Caco-2 (cell line): ENCODE measurements around the gene TSPAN18. TPM values are rescaled to one million over a fixed set of nuclear protein-coding genes. Genes with fewer than 3 reads are reported as not detected.

Experiments used
- BruUV-seq: library from RNA; stranded (reverse); fragments of 400-500 nt; replicated peaks from 2 replicates; lab custom pipeline; 2021; lab: Mats Ljungman, UMichigan
- CTCF ChIA-PET: fragments of 300-600 bp; sonication (Branson Sonifier 250); formaldehyde crosslinking; loops from one replicate; lab custom pipeline; 2022; ENCODE audit warnings: antibody characterized with exemption; lab: Charles Lee
- POLR2A ChIA-PET: fragments of 300-600 bp; sonication (Branson Sonifier 250); formaldehyde crosslinking; loops from one replicate; lab custom pipeline; 2022; ENCODE audit warnings: antibody characterized with exemption; lab: Charles Lee
- DNase-seq, 2 experiments: peaks; one replicate each; pipeline versions ENCODE4 v3.0.0 to v3.0.0-alpha.2; 2020 to 2022
- H3K27me3 ChIP-seq: replicated peaks from 2 replicates; pipeline ENCODE4 v1.6.0; 2011; ENCODE audit warnings: low read length; ENCODE audit not compliant: control insufficient read depth, insufficient read depth
- H3K36me3 ChIP-seq: 2 replicates; pipeline ENCODE4 v1.5.1; 2011; ENCODE audit warnings: low read length; ENCODE audit not compliant: control insufficient read depth, insufficient read depth
- H3K4me1 ChIP-seq: fragments of 250-450 bp; sonication (Bioruptor Pico); 2 replicates; pipeline ENCODE4 v1.5.1; 2020; ENCODE audit warnings: mild to moderate bottlenecking
- H3K4me3 ChIP-seq: 2 replicates; pipeline ENCODE4 v1.5.1; 2011; ENCODE audit warnings: low read depth, mild to moderate bottlenecking, control low read depth, low read length
- H3K9me3 ChIP-seq: fragments of 250-450 bp; sonication (Bioruptor Pico); 2 replicates; pipeline ENCODE4 v1.5.1; 2020; ENCODE audit warnings: mild to moderate bottlenecking, moderate library complexity
- H3K27ac Mint-ChIP-seq: one replicate; pipeline ENCODE4 v1.8.0; 2022; ENCODE audit warnings: mixed read lengths; ENCODE audit not compliant: unreplicated experiment
- H3K27me3 Mint-ChIP-seq: one replicate; pipeline ENCODE4 v1.8.0; 2022; ENCODE audit warnings: mixed read lengths; ENCODE audit not compliant: insufficient read depth, unreplicated experiment
- H3K36me3 Mint-ChIP-seq: one replicate; pipeline ENCODE4 v1.8.0; 2022; ENCODE audit warnings: mild to moderate bottlenecking, mixed read lengths; ENCODE audit not compliant: insufficient read depth, unreplicated experiment
- H3K4me1 Mint-ChIP-seq: one replicate; pipeline ENCODE4 v1.8.0; 2022; ENCODE audit warnings: low read depth, mixed read lengths; ENCODE audit not compliant: unreplicated experiment
- H3K4me3 Mint-ChIP-seq: one replicate; pipeline ENCODE4 v1.8.0; 2022; ENCODE audit warnings: mild to moderate bottlenecking, moderate library complexity, mixed read lengths; ENCODE audit not compliant: unreplicated experiment
- H3K9me3 Mint-ChIP-seq: one replicate; pipeline ENCODE4 v1.8.0; 2022; ENCODE audit warnings: mixed read lengths; ENCODE audit not compliant: unreplicated experiment
- intact Hi-C: fragments of 100-400 bp; cut with micrococcal nuclease; formaldehyde crosslinking; loops from one replicate; pipeline ENCODE4 v1.10.0; 2022; ENCODE audit not compliant: unreplicated experiment
- total RNA-seq: library from RNA; stranded (reverse); gene quantifications from 2 replicates; pipeline ENCODE4 v1.2.3, GENCODE V29; 2022
- TF ChIP-seq, protein P1 (sequence below), 2 experiments: fragments of 200-600 bp in 1 of 2; IDR thresholded peaks; 1 replicate in 1 of 2; 2 replicates in 1 of 2; pipeline versions ENCODE4 v1.5.1 to v1.8.0; 2011 to 2022; ENCODE audit warnings: antibody characterized with exemption in 1 of 2, control low read depth in 1 of 2, inconsistent platforms in 1 of 2, low read depth in 1 of 2, low read length in 1 of 2, mild to moderate bottlenecking in 1 of 2, moderate library complexity in 1 of 2; ENCODE audit not compliant: insufficient read depth in 1 of 2, severe bottlenecking in 1 of 2, unreplicated experiment in 1 of 2

Gene TSPAN18
- total RNA-seq, 1 experiment from 2014 or later, result 7.4 TPM

DNA sequence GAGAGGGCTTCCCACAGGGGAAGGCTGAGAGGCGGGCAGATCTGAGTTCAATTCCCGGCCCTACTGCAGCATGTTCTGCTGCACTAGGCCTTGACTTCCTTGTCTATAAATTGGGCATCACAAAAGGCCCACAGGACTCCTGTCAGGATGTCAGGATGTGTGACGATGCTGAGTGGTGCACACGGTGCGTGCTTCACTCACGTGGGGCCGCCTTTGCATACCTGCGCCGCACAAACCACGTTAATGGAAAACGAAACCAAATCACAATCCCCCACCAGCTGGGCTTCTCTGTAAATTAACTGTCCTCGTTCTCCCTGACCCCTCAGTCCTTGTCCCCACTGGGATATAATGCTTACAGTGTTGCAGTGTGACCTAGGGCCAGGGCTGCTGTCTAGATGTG is 32.3 kb upstream of the TSPAN18 start:
- H3K9me3 Mint-ChIP-seq, result no peaks in the 10 kb centered on the region
- peaks cover 2% of the 10 kb centered on the region for H3K27me3 Mint-ChIP-seq
- ChIA-PET CTCF (no interaction called here), POLR2A (no interaction called here)
- H3K4me3 ChIP-seq, result no peak overlapping the region
- H3K9me3 ChIP-seq, result no peaks in the 10 kb centered on the region
- H3K4me3 Mint-ChIP-seq, result no peak overlapping the region
- no peaks in the 10 kb centered on the region for H3K27me3 ChIP-seq
- no peaks in the 10 kb centered on the region for H3K36me3 ChIP-seq
- DNase-seq, result no peak
- no peaks in the 10 kb centered on the region for H3K4me1 Mint-ChIP-seq
- no peaks in the 10 kb centered on the region for H3K36me3 Mint-ChIP-seq
- no TSS peak for BruUV-seq
- intact Hi-C loops, result no loop called here
- TF ChIP-seq, protein P1, sequence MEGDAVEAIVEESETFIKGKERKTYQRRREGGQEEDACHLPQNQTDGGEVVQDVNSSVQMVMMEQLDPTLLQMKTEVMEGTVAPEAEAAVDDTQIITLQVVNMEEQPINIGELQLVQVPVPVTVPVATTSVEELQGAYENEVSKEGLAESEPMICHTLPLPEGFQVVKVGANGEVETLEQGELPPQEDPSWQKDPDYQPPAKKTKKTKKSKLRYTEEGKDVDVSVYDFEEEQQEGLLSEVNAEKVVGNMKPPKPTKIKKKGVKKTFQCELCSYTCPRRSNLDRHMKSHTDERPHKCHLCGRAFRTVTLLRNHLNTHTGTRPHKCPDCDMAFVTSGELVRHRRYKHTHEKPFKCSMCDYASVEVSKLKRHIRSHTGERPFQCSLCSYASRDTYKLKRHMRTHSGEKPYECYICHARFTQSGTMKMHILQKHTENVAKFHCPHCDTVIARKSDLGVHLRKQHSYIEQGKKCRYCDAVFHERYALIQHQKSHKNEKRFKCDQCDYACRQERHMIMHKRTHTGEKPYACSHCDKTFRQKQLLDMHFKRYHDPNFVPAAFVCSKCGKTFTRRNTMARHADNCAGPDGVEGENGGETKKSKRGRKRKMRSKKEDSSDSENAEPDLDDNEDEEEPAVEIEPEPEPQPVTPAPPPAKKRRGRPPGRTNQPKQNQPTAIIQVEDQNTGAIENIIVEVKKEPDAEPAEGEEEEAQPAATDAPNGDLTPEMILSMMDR (IDR thresholded peaks at IDR 0.05; ENCODE audit: insufficient read depth in 1 of 2, low read depth in 1 of 2, low read length in 1 of 2, severe bottlenecking in 1 of 2, unreplicated experiment in 1 of 2), result no peak
- H3K27ac Mint-ChIP-seq, result no peak overlapping the region
- no peaks in the 10 kb centered on the region for H3K4me1 ChIP-seq

DNA sequence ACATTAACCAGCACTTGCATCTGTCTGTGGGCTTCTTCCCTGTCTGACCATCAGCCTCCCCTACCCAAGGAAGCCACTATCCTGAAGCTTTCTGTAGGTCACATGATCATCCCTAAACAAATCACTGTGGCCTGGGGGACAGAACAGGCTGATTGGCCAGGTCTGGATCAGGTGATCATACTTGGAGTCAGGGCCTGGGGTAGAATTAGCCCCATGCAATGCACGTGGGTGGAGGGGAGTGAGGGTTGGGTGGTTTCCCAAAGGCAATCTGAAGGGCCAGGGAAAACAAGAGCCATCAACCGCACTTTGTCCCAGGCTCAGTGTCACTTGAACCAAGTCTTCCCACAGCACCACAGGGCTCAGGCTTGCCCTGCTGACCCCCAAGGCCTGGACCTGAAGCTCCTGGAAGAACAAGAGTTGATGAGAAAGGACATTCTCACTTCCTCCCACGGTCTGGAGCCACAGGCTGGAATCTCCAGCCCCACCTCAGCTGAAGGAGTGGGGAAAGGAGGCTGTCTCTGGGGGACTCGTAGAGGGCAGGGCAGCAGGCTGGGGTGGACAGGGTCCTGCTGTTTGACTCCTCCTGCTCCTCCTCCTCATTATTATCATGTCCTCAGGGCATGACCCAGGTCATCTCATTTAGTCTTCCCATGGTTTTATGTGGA is 31.5 kb upstream of the TSPAN18 start:
- Histone ChIP-seq H3K4me1 (no peaks in the 10 kb centered on the region), H3K27me3 (no peaks in the 10 kb centered on the region), H3K4me3 (no peak overlapping the region), H3K9me3 (no peaks in the 10 kb centered on the region), H3K36me3 (no peaks in the 10 kb centered on the region)
- H3K36me3 Mint-ChIP-seq, result no peaks in the 10 kb centered on the region
- no peak for DNase-seq
- TF ChIP-seq, protein P1 (IDR thresholded peaks at IDR 0.05; ENCODE audit: insufficient read depth in 1 of 2, low read depth in 1 of 2, low read length in 1 of 2, severe bottlenecking in 1 of 2, unreplicated experiment in 1 of 2), result no peak
- POLR2A ChIA-PET, result no interaction called here
- intact Hi-C loops, result no loop called here
- H3K4me1 Mint-ChIP-seq, result no peaks in the 10 kb centered on the region
- CTCF ChIA-PET, result no interaction called here
- H3K27ac Mint-ChIP-seq, result no peak overlapping the region
- H3K9me3 Mint-ChIP-seq, result no peaks in the 10 kb centered on the region
- BruUV-seq, result no TSS peak
- no peak overlapping the region for H3K4me3 Mint-ChIP-seq
- peaks cover 2% of the 10 kb centered on the region for H3K27me3 Mint-ChIP-seq

DNA sequence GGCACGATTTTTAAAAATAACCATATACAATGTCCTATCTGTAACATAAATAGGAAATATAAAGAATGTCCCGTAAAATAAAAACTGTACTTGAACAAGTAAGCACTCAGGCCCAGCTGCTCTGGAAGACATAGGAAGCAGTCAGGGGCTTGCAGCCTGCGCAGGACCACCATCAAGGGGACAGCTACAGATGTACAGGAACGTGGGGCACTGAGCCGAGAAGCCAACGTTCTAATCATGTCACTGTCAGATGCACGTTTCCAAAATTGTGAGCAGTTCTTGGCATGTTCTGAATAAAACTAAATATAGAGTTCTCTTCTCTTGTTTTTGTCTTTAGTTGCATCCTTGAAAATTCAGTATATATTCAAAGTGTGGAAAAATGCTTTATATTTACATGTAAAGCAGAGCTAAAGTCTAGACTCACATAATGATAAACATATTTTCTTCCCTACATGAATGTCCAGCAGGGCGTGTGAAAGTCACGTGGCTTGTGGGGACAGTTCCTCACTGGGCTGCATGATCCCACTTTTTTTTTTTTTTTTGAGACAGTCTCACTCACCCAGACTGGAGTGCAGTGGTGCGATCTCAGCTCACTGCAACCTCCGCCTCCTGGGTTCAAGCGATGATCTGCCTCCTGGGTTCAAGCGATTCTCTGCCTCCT is 28.4 kb upstream of the TSPAN18 start:
- no peak for DNase-seq

More for the DNA sequence above, 28.4 kb upstream of the TSPAN18 start:
- TF ChIP-seq, protein P1 (IDR thresholded peaks at IDR 0.05; ENCODE audit: insufficient read depth in 1 of 2, low read depth in 1 of 2, low read length in 1 of 2, severe bottlenecking in 1 of 2, unreplicated experiment in 1 of 2), result no peak
- no peaks in the 10 kb centered on the region for H3K9me3 Mint-ChIP-seq
- Histone ChIP-seq H3K4me1 (no peaks in the 10 kb centered on the region), H3K36me3 (no peaks in the 10 kb centered on the region), H3K27me3 (no peaks in the 10 kb centered on the region), H3K9me3 (no peaks in the 10 kb centered on the region), H3K4me3 (no peak overlapping the region)
- no peaks in the 10 kb centered on the region for H3K4me1 Mint-ChIP-seq
- peaks cover 2% of the 10 kb centered on the region for H3K27me3 Mint-ChIP-seq
- intact Hi-C loops, result no loop called here
- CTCF ChIA-PET, result no interaction called here
- BruUV-seq, result no TSS peak
- POLR2A ChIA-PET, result no interaction called here
- no peaks in the 10 kb centered on the region for H3K36me3 Mint-ChIP-seq
- no peak overlapping the region for H3K4me3 Mint-ChIP-seq
- H3K27ac Mint-ChIP-seq, result no peak overlapping the region
